DOHH2 (cell line): ENCODE measurements around the gene IL6R.

Experiments used
- CTCF ChIP-seq: fragments of 200-600 bp; sonication (generic); IDR thresholded peaks from one replicate; pipeline ENCODE4 v1.5.1; 2014; ENCODE audit warnings: antibody characterized with exemption, mild to moderate bottlenecking, low read depth, low read length; ENCODE audit not compliant: poor library complexity, severe bottlenecking
- EZH2phosphoT487 ChIP-seq: fragments of 200-600 bp; sonication (generic); IDR thresholded peaks from 2 replicates; pipeline ENCODE4 v1.6.1; 2017; ENCODE audit warnings: borderline replicate concordance, mild to moderate bottlenecking, antibody characterized with exemption, low read length, moderate library complexity, mixed read lengths

- TF ChIP-seq CTCF, result no peak
- no peak for TF ChIP-seq EZH2phosphoT487
These were observed 92.1 kb downstream of the IL6R start for GRCh38 chr1:154497026-154497806.
